A549 (cell line): ENCODE results near the gene SPG11.

Experiments used
- CEBPB ChIP-seq, 2 experiments: fragments of >200 bp in 1 of 2; sonication (Bioruptor Twin) in 1 of 2; formaldehyde crosslinking in 1 of 2; IDR thresholded peaks; 2 replicates each; pipeline ENCODE4 v1.6.1; 2012 to 2016
- CHD2 ChIP-seq: fragments of 150-350 bp; IDR thresholded peaks from 2 replicates; pipeline ENCODE4 v1.6.1; 2014; ENCODE audit warnings: low read length; ENCODE audit not compliant: partially characterized antibody
- CHD4 ChIP-seq: fragments of 200-600 bp; sonication (generic); IDR thresholded peaks from 2 replicates; pipeline ENCODE4 v1.6.1; 2016; ENCODE audit warnings: antibody characterized with exemption, mild to moderate bottlenecking, borderline replicate concordance
- HDAC2 ChIP-seq: fragments of 200-600 bp; sonication (generic); IDR thresholded peaks from 2 replicates; pipeline ENCODE4 v1.6.1; 2016
- JUN ChIP-seq, 2 experiments: fragments of >200 bp; sonication (Bioruptor Twin); formaldehyde crosslinking; IDR thresholded peaks; 2 replicates in 1 of 2; 3 replicates in 1 of 2; pipeline ENCODE4 v1.6.1; 2016 to 2017
- NFE2L2 ChIP-seq: fragments of 150-350 bp; conservative IDR thresholded peaks from 2 replicates; pipeline ENCODE4 v1.6.1; 2014; ENCODE audit warnings: low read length
- POLR2A ChIP-seq: IDR thresholded peaks from 2 replicates; pipeline ENCODE4 v1.6.1; 2012; ENCODE audit warnings: mild to moderate bottlenecking, low read length
- SREBF2 ChIP-seq: fragments of 450-650 bp; IDR thresholded peaks from 2 replicates; pipeline ENCODE4 v1.6.1; 2014; ENCODE audit warnings: mild to moderate bottlenecking, moderate library complexity
- TFCP2L1 ChIP-seq: fragments of 250-450 bp; sonication (Bioruptor Pico); IDR thresholded peaks from 2 replicates; pipeline ENCODE4 v1.5.0; 2021; ENCODE audit warnings: mild to moderate bottlenecking
- ZSCAN20 ChIP-seq: fragments of 250-450 bp; sonication (Bioruptor Pico); IDR thresholded peaks from 2 replicates; pipeline ENCODE4 v1.8.0; 2022; ENCODE audit warnings: mild to moderate bottlenecking, moderate library complexity
- TF ChIP-seq, protein P1 (sequence below): fragments of >200 bp; sonication (Bioruptor Twin); formaldehyde crosslinking; IDR thresholded peaks from 3 replicates; pipeline ENCODE4 v1.5.1; 2016
- TF ChIP-seq, protein P2 (sequence below): fragments of 450-650 bp; IDR thresholded peaks from 2 replicates; pipeline ENCODE4 v1.6.1; 2014; ENCODE audit warnings: antibody characterized with exemption

DNA sequence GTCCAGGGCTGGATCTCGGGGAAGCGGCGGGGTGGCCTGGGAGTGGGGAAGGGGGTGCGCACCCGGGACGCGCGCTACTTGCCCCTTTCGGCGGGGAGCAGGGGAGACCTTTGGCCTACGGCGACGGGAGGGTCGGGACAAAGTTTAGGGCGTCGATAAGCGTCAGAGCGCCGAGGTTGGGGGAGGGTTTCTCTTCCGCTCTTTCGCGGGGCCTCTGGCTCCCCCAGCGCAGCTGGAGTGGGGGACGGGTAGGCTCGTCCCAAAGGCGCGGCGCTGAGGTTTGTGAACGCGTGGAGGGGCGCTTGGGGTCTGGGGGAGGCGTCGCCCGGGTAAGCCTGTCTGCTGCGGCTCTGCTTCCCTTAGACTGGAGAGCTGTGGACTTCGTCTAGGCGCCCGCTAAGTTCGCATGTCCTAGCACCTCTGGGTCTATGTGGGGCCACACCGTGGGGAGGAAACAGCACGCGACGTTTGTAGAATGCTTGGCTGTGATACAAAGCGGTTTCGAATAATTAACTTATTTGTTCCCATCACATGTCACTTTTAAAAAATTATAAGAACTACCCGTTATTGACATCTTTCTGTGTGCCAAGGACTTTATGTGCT is 48.4 kb upstream of the SPG11 start:
- TF ChIP-seq NFE2L2 (no peak), CEBPB (IDR thresholded peaks at IDR 0.05) (no peak), TFCP2L1 (no peak), SREBF2 (no peak), CHD2 (no peak), POLR2A (no peak), JUN (IDR thresholded peaks at IDR 0.05) (no peak), ZSCAN20 (no peak), HDAC2 (no peak), CHD4 (no peak)
- TF ChIP-seq, protein P1, sequence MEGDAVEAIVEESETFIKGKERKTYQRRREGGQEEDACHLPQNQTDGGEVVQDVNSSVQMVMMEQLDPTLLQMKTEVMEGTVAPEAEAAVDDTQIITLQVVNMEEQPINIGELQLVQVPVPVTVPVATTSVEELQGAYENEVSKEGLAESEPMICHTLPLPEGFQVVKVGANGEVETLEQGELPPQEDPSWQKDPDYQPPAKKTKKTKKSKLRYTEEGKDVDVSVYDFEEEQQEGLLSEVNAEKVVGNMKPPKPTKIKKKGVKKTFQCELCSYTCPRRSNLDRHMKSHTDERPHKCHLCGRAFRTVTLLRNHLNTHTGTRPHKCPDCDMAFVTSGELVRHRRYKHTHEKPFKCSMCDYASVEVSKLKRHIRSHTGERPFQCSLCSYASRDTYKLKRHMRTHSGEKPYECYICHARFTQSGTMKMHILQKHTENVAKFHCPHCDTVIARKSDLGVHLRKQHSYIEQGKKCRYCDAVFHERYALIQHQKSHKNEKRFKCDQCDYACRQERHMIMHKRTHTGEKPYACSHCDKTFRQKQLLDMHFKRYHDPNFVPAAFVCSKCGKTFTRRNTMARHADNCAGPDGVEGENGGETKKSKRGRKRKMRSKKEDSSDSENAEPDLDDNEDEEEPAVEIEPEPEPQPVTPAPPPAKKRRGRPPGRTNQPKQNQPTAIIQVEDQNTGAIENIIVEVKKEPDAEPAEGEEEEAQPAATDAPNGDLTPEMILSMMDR = no peak
- TF ChIP-seq, protein P2, sequence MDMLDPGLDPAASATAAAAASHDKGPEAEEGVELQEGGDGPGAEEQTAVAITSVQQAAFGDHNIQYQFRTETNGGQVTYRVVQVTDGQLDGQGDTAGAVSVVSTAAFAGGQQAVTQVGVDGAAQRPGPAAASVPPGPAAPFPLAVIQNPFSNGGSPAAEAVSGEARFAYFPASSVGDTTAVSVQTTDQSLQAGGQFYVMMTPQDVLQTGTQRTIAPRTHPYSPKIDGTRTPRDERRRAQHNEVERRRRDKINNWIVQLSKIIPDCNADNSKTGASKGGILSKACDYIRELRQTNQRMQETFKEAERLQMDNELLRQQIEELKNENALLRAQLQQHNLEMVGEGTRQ = no peak
